IMR-90 (cell line): Measurements from ENCODE around the gene MGLL. TPM values are rescaled to one million over a fixed set of nuclear protein-coding genes. Genes with fewer than 3 reads are reported as not detected.

ENCODE experiments used
- ATAC-seq: fragments of 200-7000 bp; cut with Tn5 transposase; 2 replicates; pipeline ENCODE4 v1.9.1; 2020; ENCODE audit warnings: low read depth, mild to moderate bottlenecking, moderate library complexity
- BruUV-seq: library from RNA; stranded (reverse); fragments of 400-500 nt; replicated peaks from 2 replicates; lab custom pipeline; 2021; lab: Mats Ljungman, UMichigan
- CTCF ChIA-PET: fragments of 300-600 bp; formaldehyde crosslinking; extraction: SDS; loops from one replicate; lab custom pipeline; 2021; ENCODE audit warnings: antibody characterized with exemption; lab: Yijun Ruan, JAX
- POLR2A ChIA-PET: fragments of 300-600 bp; sonication (Branson Sonifier 250); formaldehyde crosslinking; loops from one replicate; lab custom pipeline; 2022; ENCODE audit warnings: antibody characterized with exemption; ENCODE audit not compliant: unreplicated experiment; lab: Charles Lee
- DNase-seq: peaks from one replicate; pipeline ENCODE4 v3.0.0; 2013
- H2AFZ ChIP-seq: replicated peaks from 2 replicates; pipeline ENCODE3; 2013; ENCODE audit warnings: low read length, mild to moderate bottlenecking; ENCODE audit not compliant: poor library complexity
- H2AK5ac ChIP-seq: 2 replicates; pipeline ENCODE4 v1.6.1; 2013; ENCODE audit warnings: low read depth, low read length, inconsistent platforms
- H2AK9ac ChIP-seq: replicated peaks from 2 replicates; pipeline ENCODE3; 2013; ENCODE audit warnings: mild to moderate bottlenecking, low read depth, low read length, moderate library complexity; ENCODE audit not compliant: poor library complexity
- H2BK120ac ChIP-seq: 2 replicates; pipeline ENCODE4 v1.6.1; 2013; ENCODE audit warnings: low read depth, low read length, inconsistent platforms
- H2BK15ac ChIP-seq: 3 replicates; pipeline ENCODE4 v1.6.1; 2013; ENCODE audit warnings: low read depth, low read length, inconsistent platforms
- H2BK20ac ChIP-seq: 2 replicates; pipeline ENCODE4 v1.6.1; 2013; ENCODE audit warnings: low read depth, mild to moderate bottlenecking, inconsistent platforms, low read length, moderate library complexity
- H2BK5ac ChIP-seq: 2 replicates; pipeline ENCODE4 v1.6.1; 2013; ENCODE audit warnings: mild to moderate bottlenecking, low read depth, low read length, inconsistent platforms; ENCODE audit not compliant: poor library complexity, severe bottlenecking
- H3K14ac ChIP-seq: replicated peaks from 2 replicates; pipeline ENCODE4 v1.6.1; 2013; ENCODE audit warnings: low read depth, low read length, inconsistent platforms
- H3K18ac ChIP-seq: 2 replicates; pipeline ENCODE4 v1.6.1; 2013; ENCODE audit warnings: low read depth, low read length, control low read depth
- H3K23ac ChIP-seq: 2 replicates; pipeline ENCODE4 v1.6.1; 2013; ENCODE audit warnings: low read depth, low read length, inconsistent platforms
- H3K27ac ChIP-seq: 2 replicates; pipeline ENCODE4 v1.5.1; 2013; ENCODE audit warnings: mild to moderate bottlenecking, control low read depth, low read length; ENCODE audit not compliant: insufficient read depth
- H3K27me3 ChIP-seq: 2 replicates; pipeline ENCODE4 v1.6.1; 2013; ENCODE audit warnings: low read length; ENCODE audit not compliant: control insufficient read depth, insufficient read depth
- H3K36me3 ChIP-seq: 2 replicates; pipeline ENCODE4 v1.6.1; 2013; ENCODE audit warnings: low read length, mixed read lengths; ENCODE audit not compliant: control insufficient read depth, insufficient read depth
- H3K4ac ChIP-seq: 2 replicates; pipeline ENCODE4 v1.6.1; 2013; ENCODE audit warnings: low read depth, low read length, inconsistent platforms
- H3K4me1 ChIP-seq: 2 replicates; pipeline ENCODE4 v1.6.1; 2013; ENCODE audit warnings: low read length, mixed read lengths; ENCODE audit not compliant: control insufficient read depth, insufficient read depth
- H3K4me2 ChIP-seq: 2 replicates; pipeline ENCODE4 v1.6.1; 2013; ENCODE audit warnings: low read depth, mild to moderate bottlenecking, control low read depth, low read length, moderate library complexity
- H3K4me3 ChIP-seq: 2 replicates; pipeline ENCODE4 v1.5.1; 2013; ENCODE audit warnings: low read depth, mild to moderate bottlenecking, control low read depth, low read length, moderate library complexity; ENCODE audit not compliant: insufficient read depth
- H3K56ac ChIP-seq: 2 replicates; pipeline ENCODE4 v1.6.1; 2013; ENCODE audit warnings: low read length, inconsistent platforms; ENCODE audit not compliant: insufficient read depth; ENCODE audit errors: extremely low read depth
- H3K79me1 ChIP-seq, 2 experiments: 2 replicates each; pipeline ENCODE4 v1.6.1; 2013; ENCODE audit warnings: low read length in 2 of 2, inconsistent platforms in 1 of 2, low read depth in 1 of 2
- H3K9ac ChIP-seq: 2 replicates; pipeline ENCODE4 v1.6.1; 2013; ENCODE audit warnings: low read depth, low read length, control low read depth
- H3K9me1 ChIP-seq: 2 replicates; pipeline ENCODE4 v1.6.1; 2013; ENCODE audit warnings: low read length, inconsistent platforms; ENCODE audit not compliant: insufficient read depth
- H3K9me3 ChIP-seq: 2 replicates; pipeline ENCODE4 v1.6.1; 2013; ENCODE audit warnings: low read length; ENCODE audit not compliant: control insufficient read depth, insufficient read depth
- H4K20me1 ChIP-seq: 2 replicates; pipeline ENCODE4 v1.6.1; 2013; ENCODE audit warnings: low read length, inconsistent platforms; ENCODE audit not compliant: insufficient read depth
- H4K5ac ChIP-seq: 2 replicates; pipeline ENCODE4 v1.6.1; 2013; ENCODE audit warnings: mild to moderate bottlenecking, low read depth, low read length, control low read depth
- H4K8ac ChIP-seq, 2 experiments: 2 replicates each; pipeline ENCODE4 v1.6.1; 2013; ENCODE audit warnings: low read depth in 2 of 2, low read length in 2 of 2, control low read depth in 1 of 2, inconsistent platforms in 1 of 2
- H4K91ac ChIP-seq: 2 replicates; pipeline ENCODE4 v1.6.1; 2013; ENCODE audit warnings: low read depth, low read length, inconsistent platforms; ENCODE audit not compliant: insufficient read depth
- BHLHE40 ChIP-seq: fragments of 150-350 bp; IDR thresholded peaks from 2 replicates; pipeline ENCODE4 v1.6.1; 2016; ENCODE audit warnings: mild to moderate bottlenecking, low read depth, low read length
- CEBPB ChIP-seq: IDR thresholded peaks from 2 replicates; pipeline ENCODE4 v1.6.1; 2012; ENCODE audit warnings: low read depth, low read length, improper control_type of control experiment
- MAFK ChIP-seq: IDR thresholded peaks from 2 replicates; pipeline ENCODE4 v1.6.1; 2012; ENCODE audit warnings: low read depth, low read length, improper control_type of control experiment
- MAZ ChIP-seq: IDR thresholded peaks from 2 replicates; pipeline ENCODE4 v1.6.1; 2012; ENCODE audit warnings: low read depth, mild to moderate bottlenecking, low read length, improper control_type of control experiment, moderate library complexity, borderline replicate concordance
- NFE2L2 ChIP-seq: fragments of 150-350 bp; IDR thresholded peaks from 2 replicates; pipeline ENCODE4 v1.6.1; 2016; ENCODE audit warnings: low read depth, mild to moderate bottlenecking, low read length
- WGBS, 2 experiments: methylation state at CpG; one replicate each; pipeline versions ENCODE4 v1.1.5 to v1.1.7; 2013; ENCODE audit warnings: missing lambda C conversion rate in 2 of 2; ENCODE audit not compliant: insufficient read length in 1 of 2; ENCODE audit errors: extremely low coverage in 2 of 2; 5-methylcytosine and 5-hydroxymethylcytosine counted together
- dilution Hi-C: fragments of 300-500 bp; cut with HindIII; formaldehyde crosslinking; loops from one replicate; pipeline ENCODE4 v1.14.3; 2018; ENCODE audit warnings: low sequenced_read_pairs; ENCODE audit not compliant: unreplicated experiment
- in situ Hi-C: fragments of 300-500 bp; cut with MboI; formaldehyde crosslinking; loops from 3 replicates; pipeline ENCODE4 v1.14.3; 2019; ENCODE audit warnings: low sequenced_read_pairs, inconsistent platforms, mixed read lengths
- intact Hi-C: fragments of 100-400 bp; cut with micrococcal nuclease; formaldehyde crosslinking; loops from 2 replicates; pipeline ENCODE4 v1.10.0; 2022
- polyA plus RNA-seq, 3 experiments: library from polyadenylated mRNA; depleted of rRNA; stranded (reverse); fragments of >200 nt; gene quantifications; 2 replicates each; pipeline ENCODE4 v1.2.3, GENCODE V29; 2012; ENCODE audit warnings: low replicate concordance in 1 of 3
- total RNA-seq: library from RNA; depleted of rRNA; stranded (reverse); fragments of >200 nt; gene quantifications from 2 replicates; pipeline ENCODE4 v1.2.3, GENCODE V29; 2012
- TF ChIP-seq, protein P1 (sequence below): fragments of 150-350 bp; IDR thresholded peaks from 2 replicates; pipeline ENCODE4 v1.6.1; 2016; ENCODE audit warnings: low read depth, mild to moderate bottlenecking, low read length, moderate library complexity, borderline replicate concordance

Gene MGLL
- total and polyA plus RNA-seq, 2 of the 4 experiments (the other 2 are of a cell fraction) = 23.7 to 60.6 TPM

DNA sequence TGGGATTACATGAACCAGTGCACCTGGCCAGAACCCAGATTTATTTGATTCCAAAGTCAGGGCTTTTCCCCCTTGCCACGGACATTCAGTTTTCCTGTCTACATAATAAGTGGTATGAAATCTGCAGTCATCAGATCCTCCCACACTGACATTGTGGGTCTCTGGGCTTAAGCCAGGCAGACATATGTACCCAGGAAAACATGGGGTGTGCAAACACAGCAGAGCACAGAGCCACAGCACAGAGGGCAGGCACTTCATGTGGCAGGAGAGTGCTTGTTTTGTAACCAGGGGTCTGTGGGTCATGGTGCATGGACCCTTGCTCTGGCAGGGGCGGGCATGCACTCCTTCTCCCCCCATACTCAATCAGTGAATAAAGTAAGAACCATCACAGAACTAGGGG is 155.6 kb downstream of the MGLL start:
- Histone ChIP-seq H3K4me1 (peaks cover 4% of the 10 kb centered on the region), H2BK5ac (no peak overlapping the region), H3K9ac (no peak overlapping the region), H3K79me1 (peaks cover 1 to 11% of the 10 kb centered on the region in 2 experiments; a peak in 3 of 4 replicates), H2AFZ (no peak overlapping the region), H2AK5ac (no peak overlapping the region), H3K9me1 (peaks cover 8% of the 10 kb centered on the region; the same call in 1 of the 2 replicates), H3K36me3 (no peaks in the 10 kb centered on the region), H2BK120ac (no peak overlapping the region), H2BK15ac (no peak overlapping the region), H2AK9ac (no peak overlapping the region), H3K4me3 (no peak overlapping the region), H4K20me1 (no peaks in the 10 kb centered on the region), H3K14ac (no peak overlapping the region), H3K56ac (no peak overlapping the region), H3K4me2 (no peak overlapping the region), H3K23ac (no peak overlapping the region), H3K27ac (no peak overlapping the region), H3K18ac (no peak overlapping the region), H3K27me3 (peaks cover 3% of the 10 kb centered on the region; the same call in 1 of the 2 replicates), H4K8ac (no peak overlapping the region), H3K9me3 (no peaks in the 10 kb centered on the region), H3K4ac (no peak overlapping the region), H2BK20ac (no peak overlapping the region), H4K91ac (no peak overlapping the region), H4K5ac (no peak overlapping the region)
- ChIA-PET POLR2A (no interaction called here), CTCF (no interaction called here)
- intact Hi-C loops (no loop called here), in situ Hi-C loops (no loop called here), dilution Hi-C loops (no loop called here)
- ATAC-seq = no peak
- WGBS, 2 experiments = no CpG with 5 or more reads among the region's 2 CpGs
- TF ChIP-seq MAZ = no peak
- TF ChIP-seq, protein P1, sequence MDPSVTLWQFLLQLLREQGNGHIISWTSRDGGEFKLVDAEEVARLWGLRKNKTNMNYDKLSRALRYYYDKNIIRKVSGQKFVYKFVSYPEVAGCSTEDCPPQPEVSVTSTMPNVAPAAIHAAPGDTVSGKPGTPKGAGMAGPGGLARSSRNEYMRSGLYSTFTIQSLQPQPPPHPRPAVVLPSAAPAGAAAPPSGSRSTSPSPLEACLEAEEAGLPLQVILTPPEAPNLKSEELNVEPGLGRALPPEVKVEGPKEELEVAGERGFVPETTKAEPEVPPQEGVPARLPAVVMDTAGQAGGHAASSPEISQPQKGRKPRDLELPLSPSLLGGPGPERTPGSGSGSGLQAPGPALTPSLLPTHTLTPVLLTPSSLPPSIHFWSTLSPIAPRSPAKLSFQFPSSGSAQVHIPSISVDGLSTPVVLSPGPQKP = no peak
- TF ChIP-seq NFE2L2 = no peak
- no peak for TF ChIP-seq BHLHE40
- TF ChIP-seq CEBPB = no peak
- no peak for TF ChIP-seq MAFK
- BruUV-seq = no TSS peak
- DNase-seq = no peak
